ENCODE results near the gene PRR36. TPM values are rescaled to one million over a fixed set of nuclear protein-coding genes. Genes with fewer than 3 reads are reported as not detected.

PRR36 gene
- polyA plus RNA-seq, 4 donors, result 0.22 to 0.47 TPM; not detected in 2

DNA sequence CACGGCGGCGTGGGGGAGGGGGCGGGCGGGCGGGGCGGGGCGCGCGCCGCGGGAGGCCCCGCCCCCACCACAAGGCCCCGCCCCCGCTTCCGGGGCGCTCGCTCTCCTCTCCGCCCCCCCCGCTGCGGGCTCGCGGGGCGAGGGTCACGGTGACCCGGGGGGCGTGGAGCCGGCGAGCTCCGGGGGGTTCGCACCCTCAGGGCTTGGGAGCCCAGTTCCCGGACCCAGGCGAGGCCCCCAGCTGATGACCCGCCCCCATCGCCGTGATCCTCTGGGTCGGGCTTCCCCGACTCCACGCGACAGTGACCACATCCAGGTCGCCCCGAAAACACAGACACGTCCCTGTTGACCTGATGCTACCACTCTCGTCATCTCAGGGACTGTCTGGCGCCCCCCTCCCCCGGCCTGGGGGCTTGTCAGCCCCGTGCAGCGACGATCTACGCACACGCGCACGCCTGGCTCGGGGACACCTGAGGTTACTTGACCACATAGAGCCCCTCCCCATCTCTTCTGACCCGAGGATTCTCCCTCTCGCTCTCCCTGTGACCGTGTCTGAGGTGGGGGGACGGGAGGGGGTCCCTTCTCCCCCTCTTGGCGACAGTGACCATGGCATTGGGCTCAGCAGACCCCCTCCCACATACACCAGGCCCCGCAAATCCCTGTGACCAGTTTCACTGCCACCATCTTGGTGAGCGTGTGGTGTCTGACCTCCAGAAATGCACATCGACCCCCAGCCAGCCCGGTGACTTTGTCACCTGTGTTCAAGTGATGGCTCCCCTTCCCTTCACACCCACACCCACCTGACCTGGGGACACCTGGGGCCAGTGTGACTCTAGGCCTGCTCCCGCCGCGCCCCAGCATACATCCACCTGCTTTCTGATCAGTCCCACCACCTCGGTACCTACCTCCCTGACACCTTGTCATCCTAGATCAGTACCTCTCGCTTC lies 30.2 kb upstream of the PRR36 start:
- H3K36me3 ChIP-seq (ENCODE audit: control insufficient read depth in 3 of 3, insufficient read depth in 2 of 3, low read depth in 1 of 3, low read length in 3 of 3), result peaks cover 0 to 43% (median 5%) of the 10 kb centered on the region in 3 donors
- FAIRE-seq, result no peak
- H3K4me1 ChIP-seq (ENCODE audit: control insufficient read depth in 3 of 3, insufficient read depth in 2 of 3, low read depth in 1 of 3, low read length in 2 of 3), result peaks cover 0 to 22% (median 4%) of the 10 kb centered on the region in 3 donors
- H3K9me3 ChIP-seq (ENCODE audit: control insufficient read depth in 2 of 2, insufficient read depth in 1 of 2, low read depth in 1 of 2, low read length in 1 of 2), result no peaks in the 10 kb centered on the region
- peak overlapping the region; percentile 52 to 93 (median 87) for H3K27ac ChIP-seq (ENCODE audit: low read depth in 1 of 3, low read length in 2 of 3)
- no peaks in the 10 kb centered on the region for H3K27me3 ChIP-seq (ENCODE audit: control insufficient read depth in 3 of 3, insufficient read depth in 3 of 3, low read length in 3 of 3)
- 8 to 9% (median 9%) methylated on average over 32 to 68 of the region's 68 CpGs for WGBS, 3 donors
- peak overlapping the region; percentile 56 to 81 (median 73) for H3K4me3 ChIP-seq (ENCODE audit: low read depth in 1 of 3, low read length in 3 of 3)
- DNase-seq, result peak; percentile 49 to 73

DNA sequence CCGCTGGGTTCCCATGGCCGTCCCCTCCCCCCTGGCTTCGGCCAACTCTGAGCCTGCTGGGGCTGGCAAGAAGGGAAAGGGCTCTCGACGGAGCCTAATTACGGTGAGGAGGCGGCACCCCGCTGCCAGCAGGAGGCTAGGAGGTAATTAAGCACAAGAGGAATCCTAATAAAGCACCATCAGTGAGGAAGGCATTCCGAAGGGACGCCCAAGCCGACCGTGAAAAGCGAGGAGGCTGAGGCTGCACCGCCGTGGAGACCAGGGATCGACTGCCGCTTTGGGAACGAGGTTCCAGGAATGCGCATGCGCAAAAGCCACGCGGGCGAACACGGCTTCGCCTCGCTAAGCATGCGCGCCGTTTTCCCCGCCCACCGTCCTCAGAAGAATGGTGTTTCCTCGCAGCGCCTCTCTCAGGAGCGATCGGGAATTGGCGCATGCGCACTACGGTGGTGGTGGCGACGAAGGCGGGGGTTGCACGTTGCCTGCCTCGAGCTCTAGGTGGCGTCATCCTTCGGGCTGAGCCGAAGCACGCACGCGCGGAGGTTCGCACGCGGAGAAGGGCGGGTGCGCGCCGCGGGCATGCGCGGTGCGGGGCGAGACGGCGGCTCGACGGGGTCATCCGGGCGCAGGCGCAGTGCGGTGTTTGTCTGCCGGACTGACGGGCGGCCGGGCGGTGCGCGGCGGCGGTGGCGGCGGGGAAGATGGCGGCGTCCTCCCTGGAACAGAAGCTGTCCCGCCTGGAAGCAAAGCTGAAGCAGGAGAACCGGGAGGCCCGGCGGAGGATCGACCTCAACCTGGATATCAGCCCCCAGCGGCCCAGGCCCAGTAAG lies 29.3 kb upstream of the PRR36 start, which contains the start of gene MAP2K7:
MAP2K7 (plus strand) TSS at position 634 of the 830 bp plus-strand sequence; CDS start at position 702, 68 bp downstream.
- WGBS, 3 donors, result 0 to 1% (median 0%) methylated on average over 59 to 89 of the region's 89 CpGs
- peak within 1 kb of the TSS; percentile 52 to 93 (median 87) for H3K27ac ChIP-seq (ENCODE audit: low read depth in 1 of 3, low read length in 2 of 3)
- peak within 1 kb of the TSS; percentile 57 to 81 (median 73) for H3K4me3 ChIP-seq (ENCODE audit: low read depth in 1 of 3, low read length in 3 of 3)
- H3K9me3 ChIP-seq (ENCODE audit: control insufficient read depth in 2 of 2, insufficient read depth in 1 of 2, low read depth in 1 of 2, low read length in 1 of 2), result no peaks in the 10 kb centered on the region
- H3K27me3 ChIP-seq (ENCODE audit: control insufficient read depth in 3 of 3, insufficient read depth in 3 of 3, low read length in 3 of 3), result no peaks in the 10 kb centered on the region
- DNase-seq (peak; percentile 99 to 100), FAIRE-seq (no peak)
- peaks cover 0 to 24% (median 4%) of the 10 kb centered on the region in 3 donors for H3K4me1 ChIP-seq (ENCODE audit: control insufficient read depth in 3 of 3, insufficient read depth in 2 of 3, low read depth in 1 of 3, low read length in 2 of 3)
- H3K36me3 ChIP-seq (ENCODE audit: control insufficient read depth in 3 of 3, insufficient read depth in 2 of 3, low read depth in 1 of 3, low read length in 3 of 3), result peaks cover 0 to 37% (median 2%) of the 10 kb centered on the region in 3 donors

DNA sequence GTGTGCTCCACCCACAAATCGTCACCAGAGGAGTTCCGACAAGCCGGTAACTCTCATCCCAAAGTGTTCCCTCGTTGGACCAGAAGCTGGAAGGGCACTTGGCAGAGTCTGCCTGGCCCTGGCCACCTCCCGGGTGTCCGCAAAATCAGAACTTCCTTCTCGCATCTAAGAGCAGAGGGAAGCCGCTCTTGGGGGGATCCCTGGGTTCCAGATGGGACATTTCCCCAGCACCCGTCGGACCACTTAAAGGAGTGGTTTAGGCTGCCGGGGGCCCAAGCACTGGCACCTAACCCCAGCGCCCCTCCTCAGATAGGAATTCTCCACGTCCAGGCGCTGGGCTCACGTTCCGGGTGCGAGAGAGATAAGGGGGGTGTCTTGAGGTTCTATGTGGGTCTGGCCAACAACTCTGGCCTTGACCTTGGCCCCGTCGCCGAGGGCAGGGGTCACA lies 28.6 kb upstream of the PRR36 start:
- Histone ChIP-seq H3K27ac (ENCODE audit: low read depth in 1 of 3, low read length in 2 of 3) (peak overlapping the region; percentile 49 to 91 (median 78)), H3K4me1 (ENCODE audit: control insufficient read depth in 3 of 3, insufficient read depth in 2 of 3, low read depth in 1 of 3, low read length in 2 of 3) (peaks cover 0 to 24% (median 4%) of the 10 kb centered on the region in 3 donors), H3K27me3 (ENCODE audit: control insufficient read depth in 3 of 3, insufficient read depth in 3 of 3, low read length in 3 of 3) (no peaks in the 10 kb centered on the region), H3K36me3 (ENCODE audit: control insufficient read depth in 3 of 3, insufficient read depth in 2 of 3, low read depth in 1 of 3, low read length in 3 of 3) (peaks cover 0 to 31% (median 2%) of the 10 kb centered on the region in 3 donors), H3K9me3 (ENCODE audit: control insufficient read depth in 2 of 2, insufficient read depth in 1 of 2, low read depth in 1 of 2, low read length in 1 of 2) (no peaks in the 10 kb centered on the region), H3K4me3 (ENCODE audit: low read depth in 1 of 3, low read length in 3 of 3) (peak overlapping the region; percentile 40 to 58 (median 57))
- FAIRE-seq, result no peak
- DNase-seq, result no peak
- 4 to 14% (median 10%) methylated on average over 20 of the region's 20 CpGs for WGBS, 3 donors

DNA sequence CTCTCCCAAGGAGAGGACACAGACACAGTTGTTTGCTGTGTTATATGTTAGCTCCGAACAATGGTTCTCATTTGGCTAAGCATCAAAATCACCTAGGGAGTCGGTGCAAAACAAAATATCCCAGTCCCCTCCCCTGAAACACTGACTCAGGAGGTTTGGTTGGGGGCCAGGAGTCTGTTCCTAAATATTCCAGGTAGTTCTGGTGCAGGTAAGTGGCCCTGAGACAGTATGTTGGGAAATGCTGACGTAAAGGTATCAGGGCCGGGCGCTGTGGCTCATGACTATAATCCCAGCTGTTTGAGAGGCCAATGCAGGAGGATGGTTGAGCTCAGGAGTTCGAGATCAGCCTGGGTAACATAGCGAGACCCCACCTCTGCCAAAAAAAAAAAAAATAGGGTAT lies 27.1 kb upstream of the PRR36 start:
- no peak overlapping the region for H3K27ac ChIP-seq (ENCODE audit: low read depth in 1 of 3, low read length in 2 of 3)
- WGBS, 3 donors, result 83 to 92% (median 92%) methylated on average over 7 of the region's 7 CpGs
- no peaks in the 10 kb centered on the region for H3K9me3 ChIP-seq (ENCODE audit: control insufficient read depth in 2 of 2, insufficient read depth in 1 of 2, low read depth in 1 of 2, low read length in 1 of 2)
- H3K4me3 ChIP-seq (ENCODE audit: low read depth in 1 of 3, low read length in 3 of 3), result no peak overlapping the region
- H3K4me1 ChIP-seq (ENCODE audit: control insufficient read depth in 3 of 3, insufficient read depth in 2 of 3, low read depth in 1 of 3, low read length in 2 of 3), result peaks cover 0 to 24% (median 4%) of the 10 kb centered on the region in 3 donors
- no peaks in the 10 kb centered on the region for H3K27me3 ChIP-seq (ENCODE audit: control insufficient read depth in 3 of 3, insufficient read depth in 3 of 3, low read length in 3 of 3)
- FAIRE-seq (no peak), DNase-seq (no peak)
- peaks cover 0 to 21% (median 2%) of the 10 kb centered on the region in 3 donors for H3K36me3 ChIP-seq (ENCODE audit: control insufficient read depth in 3 of 3, insufficient read depth in 2 of 3, low read depth in 1 of 3, low read length in 3 of 3)

DNA sequence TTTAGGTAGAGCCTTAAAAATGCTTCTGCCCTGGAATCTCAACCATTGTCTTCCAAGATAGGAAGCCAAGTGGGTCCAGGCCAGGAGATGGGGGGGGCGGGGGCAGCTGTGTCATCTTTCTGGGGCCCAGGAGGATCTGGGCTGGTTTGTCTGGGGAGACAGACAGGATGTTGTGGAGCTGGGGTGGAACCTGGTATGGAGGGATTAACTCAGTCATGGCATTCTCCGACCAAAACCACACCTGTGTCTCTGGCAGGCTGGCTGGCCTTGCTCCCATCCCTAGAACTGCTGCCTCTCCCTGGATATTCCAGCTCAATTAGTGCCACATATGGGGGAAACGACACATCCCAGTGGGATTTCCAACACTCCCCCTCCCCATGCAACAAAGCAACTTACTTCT lies 26.7 kb upstream of the PRR36 start:
- WGBS, 3 donors, result 67 to 86% (median 76%) methylated on average over 3 of the region's 3 CpGs
- FAIRE-seq (no peak), DNase-seq (no peak)
- H3K27ac ChIP-seq (ENCODE audit: low read depth in 1 of 3, low read length in 2 of 3), result no peak overlapping the region
- no peak overlapping the region for H3K4me3 ChIP-seq (ENCODE audit: low read depth in 1 of 3, low read length in 3 of 3)
- peaks cover 0 to 24% (median 4%) of the 10 kb centered on the region in 3 donors for H3K4me1 ChIP-seq (ENCODE audit: control insufficient read depth in 3 of 3, insufficient read depth in 2 of 3, low read depth in 1 of 3, low read length in 2 of 3)
- H3K9me3 ChIP-seq (ENCODE audit: control insufficient read depth in 2 of 2, insufficient read depth in 1 of 2, low read depth in 1 of 2, low read length in 1 of 2), result no peaks in the 10 kb centered on the region
- peaks cover 0 to 17% (median 2%) of the 10 kb centered on the region in 3 donors for H3K36me3 ChIP-seq (ENCODE audit: control insufficient read depth in 3 of 3, insufficient read depth in 2 of 3, low read depth in 1 of 3, low read length in 3 of 3)
- no peaks in the 10 kb centered on the region for H3K27me3 ChIP-seq (ENCODE audit: control insufficient read depth in 3 of 3, insufficient read depth in 3 of 3, low read length in 3 of 3)

DNA sequence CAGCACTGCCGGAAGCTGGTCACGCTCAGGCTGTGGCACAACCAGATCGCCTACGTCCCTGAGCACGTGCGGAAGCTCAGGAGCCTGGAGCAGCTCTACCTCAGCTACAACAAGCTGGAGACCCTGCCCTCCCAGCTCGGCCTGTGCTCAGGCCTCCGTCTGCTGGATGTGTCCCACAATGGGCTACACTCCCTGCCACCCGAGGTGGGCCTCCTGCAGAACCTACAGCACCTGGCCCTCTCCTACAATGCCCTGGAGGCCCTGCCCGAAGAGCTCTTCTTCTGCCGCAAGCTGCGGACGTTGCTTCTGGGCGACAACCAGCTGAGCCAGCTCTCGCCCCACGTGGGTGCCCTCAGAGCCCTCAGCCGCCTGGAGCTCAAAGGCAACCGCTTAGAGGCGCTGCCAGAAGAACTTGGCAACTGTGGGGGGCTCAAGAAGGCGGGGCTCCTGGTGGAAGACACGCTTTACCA lies 26.2 kb upstream of the PRR36 start:
- H3K4me1 ChIP-seq (ENCODE audit: control insufficient read depth in 3 of 3, insufficient read depth in 2 of 3, low read depth in 1 of 3, low read length in 2 of 3), result peaks cover 0 to 22% (median 4%) of the 10 kb centered on the region in 3 donors
- FAIRE-seq (no peak), DNase-seq (no peak)
- H3K27ac ChIP-seq (ENCODE audit: low read depth in 1 of 3, low read length in 2 of 3), result no peak overlapping the region
- H3K4me3 ChIP-seq (ENCODE audit: low read depth in 1 of 3, low read length in 3 of 3), result no peak overlapping the region
- no peaks in the 10 kb centered on the region for H3K9me3 ChIP-seq (ENCODE audit: control insufficient read depth in 2 of 2, insufficient read depth in 1 of 2, low read depth in 1 of 2, low read length in 1 of 2)
- 84 to 88% (median 85%) methylated on average over 21 of the region's 21 CpGs for WGBS, 3 donors
- H3K27me3 ChIP-seq (ENCODE audit: control insufficient read depth in 3 of 3, insufficient read depth in 3 of 3, low read length in 3 of 3), result no peaks in the 10 kb centered on the region
- H3K36me3 ChIP-seq (ENCODE audit: control insufficient read depth in 3 of 3, insufficient read depth in 2 of 3, low read depth in 1 of 3, low read length in 3 of 3), result peaks cover 0 to 12% (median 0%) of the 10 kb centered on the region in 3 donors

DNA sequence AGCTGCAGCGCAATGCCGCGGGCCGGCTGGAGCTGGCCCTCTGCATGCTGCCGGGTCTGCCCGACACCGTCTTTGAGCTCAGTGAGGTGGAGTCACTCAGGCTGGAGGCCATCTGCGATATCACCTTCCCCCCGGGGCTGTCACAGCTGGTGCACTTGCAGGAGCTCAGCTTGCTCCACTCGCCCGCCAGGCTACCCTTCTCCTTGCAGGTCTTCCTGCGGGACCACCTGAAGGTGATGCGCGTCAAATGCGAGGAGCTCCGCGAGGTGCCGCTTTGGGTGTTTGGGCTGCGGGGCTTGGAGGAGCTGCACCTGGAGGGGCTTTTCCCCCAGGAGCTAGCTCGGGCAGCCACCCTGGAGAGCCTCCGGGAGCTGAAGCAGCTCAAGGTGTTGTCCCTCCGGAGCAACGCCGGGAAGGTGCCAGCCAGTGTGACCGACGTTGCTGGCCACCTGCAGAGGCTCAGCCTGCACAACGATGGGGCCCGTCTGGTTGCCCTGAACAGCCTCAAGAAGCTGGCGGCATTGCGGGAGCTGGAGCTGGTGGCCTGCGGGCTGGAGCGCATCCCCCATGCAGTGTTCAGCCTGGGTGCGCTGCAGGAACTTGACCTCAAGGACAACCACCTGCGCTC lies 25.7 kb upstream of the PRR36 start:
- Histone ChIP-seq H3K27me3 (ENCODE audit: control insufficient read depth in 3 of 3, insufficient read depth in 3 of 3, low read length in 3 of 3) (no peaks in the 10 kb centered on the region), H3K36me3 (ENCODE audit: control insufficient read depth in 3 of 3, insufficient read depth in 2 of 3, low read depth in 1 of 3, low read length in 3 of 3) (peaks cover 0 to 7% (median 0%) of the 10 kb centered on the region in 3 donors), H3K27ac (ENCODE audit: low read depth in 1 of 3, low read length in 2 of 3) (no peak overlapping the region), H3K9me3 (ENCODE audit: control insufficient read depth in 2 of 2, insufficient read depth in 1 of 2, low read depth in 1 of 2, low read length in 1 of 2) (no peaks in the 10 kb centered on the region), H3K4me1 (ENCODE audit: control insufficient read depth in 3 of 3, insufficient read depth in 2 of 3, low read depth in 1 of 3, low read length in 2 of 3) (peaks cover 0 to 17% (median 4%) of the 10 kb centered on the region in 3 donors), H3K4me3 (ENCODE audit: low read depth in 1 of 3, low read length in 3 of 3) (no peak overlapping the region)
- WGBS, 3 donors, result 89 to 92% (median 91%) methylated on average over 32 to 34 of the region's 34 CpGs
- DNase-seq (no peak), FAIRE-seq (no peak)

Data from small intestine (tissue), 7 donors.